Upper lobe of right lung (tissue), 1 donor: Measurements from ENCODE around the gene NFKB2. TPM values are rescaled to one million over a fixed set of nuclear protein-coding genes. Genes with fewer than 3 reads are reported as not detected.

Experiments used
- ATAC-seq: fragments of 200-7000 bp; cut with Tn5 transposase; one replicate; pipeline ENCODE4 v1.9.1; 2020; ENCODE audit warnings: mild to moderate bottlenecking, moderate library complexity
- DNase-seq: peaks from one replicate; pipeline ENCODE4 v3.0.0-alpha.2; 2020
- H3K27ac ChIP-seq: fragments of 200-600 bp; one replicate; pipeline ENCODE4 v1.8.0; 2022
- H3K27me3 ChIP-seq: fragments of 200-600 bp; one replicate; pipeline ENCODE4 v1.8.0; 2022; ENCODE audit warnings: mild to moderate bottlenecking
- H3K36me3 ChIP-seq: fragments of 200-600 bp; one replicate; pipeline ENCODE4 v1.8.0; 2022
- H3K4me1 ChIP-seq: fragments of 200-600 bp; one replicate; pipeline ENCODE4 v1.8.0; 2022
- H3K4me3 ChIP-seq: fragments of 200-600 bp; one replicate; pipeline ENCODE4 v1.8.0; 2022; ENCODE audit warnings: mild to moderate bottlenecking
- H3K9me3 ChIP-seq: fragments of 200-600 bp; one replicate; pipeline ENCODE4 v1.8.0; 2022
- intact Hi-C: fragments of 100-400 bp; cut with DNase I; formaldehyde crosslinking; loops from one replicate; pipeline ENCODE4 v1.11.0; 2022
- total RNA-seq: library from RNA; stranded (reverse); fragmentation: NEBNext Ultra II Directional; extraction: Animal tissue kit (Norgen Biotek cat#: 25700); gene quantifications from one replicate; pipeline ENCODE4 v1.2.1, GENCODE V29; 2021
- TF ChIP-seq, protein P1 (sequence below): fragments of 200-600 bp; IDR thresholded peaks from one replicate; pipeline ENCODE4 v1.8.0; 2022; ENCODE audit warnings: antibody characterized with exemption
- donor health status: DM: no; HTN: yes; CAD: no; lungs with severe emphysema.

Gene NFKB2
- total RNA-seq, 1 donor from 2014 or later: 36.8 TPM

DNA sequence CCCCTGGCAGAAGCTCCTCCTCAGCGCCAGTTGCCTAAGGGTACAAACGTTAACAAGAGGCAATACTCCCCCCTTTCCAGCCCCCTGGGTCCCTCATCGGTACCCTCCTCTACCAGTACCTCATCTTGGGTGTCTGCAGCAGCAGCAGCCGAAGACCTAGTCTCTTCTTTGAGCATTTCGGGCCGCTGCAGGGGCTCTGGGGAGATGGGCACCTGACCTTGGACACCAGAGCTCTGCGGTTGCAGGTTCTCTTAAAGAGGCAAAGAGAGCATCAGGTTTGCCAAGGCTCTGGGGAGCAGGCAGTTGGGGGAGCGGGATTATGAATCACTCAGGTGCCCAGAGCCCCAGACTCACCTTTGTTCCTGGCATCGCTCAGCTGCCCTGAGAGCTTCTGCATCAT, 28.6 kb downstream of the NFKB2 start:
- intact Hi-C loops: no loop called here

DNA sequence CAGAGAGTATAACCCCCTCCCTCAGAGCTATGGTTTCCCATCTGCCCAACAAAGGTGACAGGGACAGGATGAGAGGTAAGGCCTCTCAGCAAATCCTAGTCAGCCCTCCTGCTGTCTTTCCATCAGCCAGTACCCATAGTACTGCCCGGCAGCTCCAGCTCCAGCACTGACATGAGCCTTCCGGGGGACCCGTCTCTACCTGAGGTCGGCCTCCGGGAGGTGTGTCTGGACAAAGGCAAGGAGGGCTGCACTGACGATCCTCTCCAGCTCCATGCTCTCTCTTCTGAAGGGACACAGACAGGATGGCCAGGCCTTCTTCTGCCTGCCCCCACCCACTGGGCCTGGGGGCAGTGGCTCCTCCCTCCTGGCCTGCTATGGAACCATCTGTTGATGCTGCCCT, 29.4 kb downstream of the NFKB2 start:
- no peak for DNase-seq
- peaks cover 21% of the 10 kb centered on the region for H3K4me1 ChIP-seq

More for the DNA sequence above, 28.6 kb downstream of the NFKB2 start:
- Histone ChIP-seq H3K4me3 (no peak overlapping the region), H3K27me3 (no peaks in the 10 kb centered on the region), H3K36me3 (peaks cover 21% of the 10 kb centered on the region), H3K4me1 (peaks cover 28% of the 10 kb centered on the region), H3K9me3 (no peaks in the 10 kb centered on the region), H3K27ac (no peak overlapping the region)
- DNase-seq (no peak), ATAC-seq (no peak)
- TF ChIP-seq, protein P1, sequence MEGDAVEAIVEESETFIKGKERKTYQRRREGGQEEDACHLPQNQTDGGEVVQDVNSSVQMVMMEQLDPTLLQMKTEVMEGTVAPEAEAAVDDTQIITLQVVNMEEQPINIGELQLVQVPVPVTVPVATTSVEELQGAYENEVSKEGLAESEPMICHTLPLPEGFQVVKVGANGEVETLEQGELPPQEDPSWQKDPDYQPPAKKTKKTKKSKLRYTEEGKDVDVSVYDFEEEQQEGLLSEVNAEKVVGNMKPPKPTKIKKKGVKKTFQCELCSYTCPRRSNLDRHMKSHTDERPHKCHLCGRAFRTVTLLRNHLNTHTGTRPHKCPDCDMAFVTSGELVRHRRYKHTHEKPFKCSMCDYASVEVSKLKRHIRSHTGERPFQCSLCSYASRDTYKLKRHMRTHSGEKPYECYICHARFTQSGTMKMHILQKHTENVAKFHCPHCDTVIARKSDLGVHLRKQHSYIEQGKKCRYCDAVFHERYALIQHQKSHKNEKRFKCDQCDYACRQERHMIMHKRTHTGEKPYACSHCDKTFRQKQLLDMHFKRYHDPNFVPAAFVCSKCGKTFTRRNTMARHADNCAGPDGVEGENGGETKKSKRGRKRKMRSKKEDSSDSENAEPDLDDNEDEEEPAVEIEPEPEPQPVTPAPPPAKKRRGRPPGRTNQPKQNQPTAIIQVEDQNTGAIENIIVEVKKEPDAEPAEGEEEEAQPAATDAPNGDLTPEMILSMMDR: no peak

GRCh38 chr10:102425444-102425843, 29.9 kb downstream of the NFKB2 start:
- peaks cover 17% of the 10 kb centered on the region for H3K4me1 ChIP-seq
- no peaks in the 10 kb centered on the region for H3K9me3 ChIP-seq
- TF ChIP-seq, protein P1: no peak
- no peaks in the 10 kb centered on the region for H3K27me3 ChIP-seq
- DNase-seq: no peak
- peaks cover 21% of the 10 kb centered on the region for H3K36me3 ChIP-seq
- intact Hi-C loops: no loop called here
- no peak overlapping the region for H3K27ac ChIP-seq
- ATAC-seq: no peak
- H3K4me3 ChIP-seq: no peak overlapping the region

More for the DNA sequence above, 29.4 kb downstream of the NFKB2 start:
- Histone ChIP-seq H3K27ac (no peak overlapping the region), H3K4me3 (no peak overlapping the region), H3K9me3 (no peaks in the 10 kb centered on the region), H3K36me3 (peaks cover 21% of the 10 kb centered on the region), H3K27me3 (no peaks in the 10 kb centered on the region)
- intact Hi-C loops: no loop called here
- TF ChIP-seq, protein P1: no peak
- no peak for ATAC-seq

DNA sequence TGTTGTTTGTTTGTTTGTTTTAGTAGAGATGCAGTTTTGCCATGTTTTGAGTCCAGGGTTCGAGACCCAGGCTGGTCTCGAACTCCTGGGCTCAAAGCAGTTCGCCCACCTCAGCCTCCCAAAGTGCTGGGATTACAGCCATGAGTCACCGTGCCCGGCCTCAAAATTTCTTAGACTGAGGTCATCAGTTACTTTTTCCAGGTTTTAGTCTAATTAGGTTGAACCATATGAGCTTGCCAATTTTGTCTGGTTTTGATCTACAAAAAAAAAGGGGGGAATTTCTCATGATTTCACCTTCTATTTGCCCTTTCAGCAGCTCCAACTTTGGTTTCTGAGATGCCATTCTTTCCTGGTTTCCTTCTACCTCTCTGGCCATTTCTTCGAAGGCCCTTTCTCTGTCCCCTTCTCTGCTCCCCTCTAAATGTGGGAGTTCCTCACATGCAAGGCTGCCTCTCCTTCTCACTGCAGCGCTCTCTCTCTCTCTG, 31.3 kb downstream of the NFKB2 start:
- no peak for ATAC-seq
- TF ChIP-seq, protein P1: no peak
- Histone ChIP-seq H3K4me3 (no peak overlapping the region), H3K27me3 (no peaks in the 10 kb centered on the region), H3K36me3 (peaks cover 21% of the 10 kb centered on the region), H3K27ac (no peak overlapping the region), H3K4me1 (peaks cover 23% of the 10 kb centered on the region), H3K9me3 (no peaks in the 10 kb centered on the region)
- intact Hi-C loops: no loop called here
- no peak for DNase-seq

- intact Hi-C loops: no loop called here
- no peak for ATAC-seq
- peaks cover 18% of the 10 kb centered on the region for H3K4me1 ChIP-seq
- H3K27me3 ChIP-seq: no peaks in the 10 kb centered on the region
- DNase-seq: no peak
- no peak overlapping the region for H3K27ac ChIP-seq
- TF ChIP-seq, protein P1: no peak
- no peaks in the 10 kb centered on the region for H3K9me3 ChIP-seq
- H3K4me3 ChIP-seq: no peak overlapping the region
- peaks cover 6% of the 10 kb centered on the region for H3K36me3 ChIP-seq
Observed at GRCh38 chr10:102429468-102429867, 34.0 kb downstream of the NFKB2 start.
